NCI-H187 treated with DMSO at 0.1 percent for 48 hours (cell line): ENCODE measurements around the gene TSKU.

Source experiments
- DNase-seq: peaks from one replicate; lab custom pipeline; 2025; lab: John Stamatoyannopoulos, UW

TSKU gene

GRCh38 chr11:76770642-76771445, 12.3 kb upstream of the TSKU start:
- DNase-seq = no peak

GRCh38 chr11:76771446-76772099, 11.6 kb upstream of the TSKU start:
- DNase-seq = no peak

- no peak for DNase-seq
These were observed 10.9 kb upstream of the TSKU start for GRCh38 chr11:76772100-76772782.

- no peak for DNase-seq
These were observed 10.4 kb upstream of the TSKU start for GRCh38 chr11:76772783-76773106.

GRCh38 chr11:76773921-76774361, 9.2 kb upstream of the TSKU start:
- DNase-seq = no peak

GRCh38 chr11:76776472-76776871, 6.7 kb upstream of the TSKU start:
- no peak for DNase-seq

- no peak for DNase-seq
These were observed 5.9 kb upstream of the TSKU start for GRCh38 chr11:76777305-76777704.

GRCh38 chr11:76777876-76778275, 5.3 kb upstream of the TSKU start:
- DNase-seq = no peak

- no peak for DNase-seq
These were observed 4.3 kb upstream of the TSKU start for GRCh38 chr11:76778874-76779273.

GRCh38 chr11:76781046-76781801, 1.9 kb upstream of the TSKU start:
- no peak for DNase-seq

GRCh38 chr11:76781807-76782530, 1.2 kb upstream of the TSKU start:
- DNase-seq = no peak

- DNase-seq = no peak
These were observed 444 bp upstream of the TSKU start for GRCh38 chr11:76782531-76783293.

- no peak for DNase-seq
These were observed 999 bp downstream of the TSKU start for GRCh38 chr11:76783896-76784813.

- no peak for DNase-seq
These were observed 2.4 kb downstream of the TSKU start for GRCh38 chr11:76785513-76785912.

GRCh38 chr11:76786016-76786415, 2.9 kb downstream of the TSKU start:
- no peak for DNase-seq

GRCh38 chr11:76786441-76787014, 3.4 kb downstream of the TSKU start:
- no peak for DNase-seq

GRCh38 chr11:76787271-76787670, 4.1 kb downstream of the TSKU start:
- DNase-seq = no peak

- DNase-seq = no peak
These were observed 4.9 kb downstream of the TSKU start for GRCh38 chr11:76787911-76788596.
